OCI-M1 (cell line): Measurements from ENCODE around the gene RPL29.

Source experiments
- DNase-seq: peaks from one replicate; lab custom pipeline; 2025; lab: John Stamatoyannopoulos, UW

The RPL29 gene

DNA sequence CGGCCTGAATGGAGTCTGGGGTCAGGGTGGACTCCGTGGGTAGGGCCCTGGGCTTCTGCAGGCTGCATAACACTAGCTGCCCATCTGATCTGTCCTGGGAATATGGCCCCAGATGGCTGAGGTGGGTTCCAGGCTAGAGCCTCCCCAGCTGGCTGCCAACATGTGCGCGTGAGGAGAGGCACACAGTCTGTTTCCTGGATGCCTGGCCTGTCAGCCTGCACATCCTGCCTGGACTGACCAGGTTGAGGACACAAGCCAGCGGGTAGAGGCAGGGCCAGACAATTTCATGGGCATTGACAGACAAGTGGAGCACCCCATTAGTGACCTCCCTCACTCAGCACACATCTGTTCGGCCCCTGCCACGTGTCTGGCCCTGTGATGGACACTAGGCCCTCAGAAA lies 29.8 kb upstream of the RPL29 start:
- no peak for DNase-seq

GRCh38 chr3:52024765-52025452 lies 29.2 kb upstream of the RPL29 start:
- DNase-seq = no peak

DNA sequence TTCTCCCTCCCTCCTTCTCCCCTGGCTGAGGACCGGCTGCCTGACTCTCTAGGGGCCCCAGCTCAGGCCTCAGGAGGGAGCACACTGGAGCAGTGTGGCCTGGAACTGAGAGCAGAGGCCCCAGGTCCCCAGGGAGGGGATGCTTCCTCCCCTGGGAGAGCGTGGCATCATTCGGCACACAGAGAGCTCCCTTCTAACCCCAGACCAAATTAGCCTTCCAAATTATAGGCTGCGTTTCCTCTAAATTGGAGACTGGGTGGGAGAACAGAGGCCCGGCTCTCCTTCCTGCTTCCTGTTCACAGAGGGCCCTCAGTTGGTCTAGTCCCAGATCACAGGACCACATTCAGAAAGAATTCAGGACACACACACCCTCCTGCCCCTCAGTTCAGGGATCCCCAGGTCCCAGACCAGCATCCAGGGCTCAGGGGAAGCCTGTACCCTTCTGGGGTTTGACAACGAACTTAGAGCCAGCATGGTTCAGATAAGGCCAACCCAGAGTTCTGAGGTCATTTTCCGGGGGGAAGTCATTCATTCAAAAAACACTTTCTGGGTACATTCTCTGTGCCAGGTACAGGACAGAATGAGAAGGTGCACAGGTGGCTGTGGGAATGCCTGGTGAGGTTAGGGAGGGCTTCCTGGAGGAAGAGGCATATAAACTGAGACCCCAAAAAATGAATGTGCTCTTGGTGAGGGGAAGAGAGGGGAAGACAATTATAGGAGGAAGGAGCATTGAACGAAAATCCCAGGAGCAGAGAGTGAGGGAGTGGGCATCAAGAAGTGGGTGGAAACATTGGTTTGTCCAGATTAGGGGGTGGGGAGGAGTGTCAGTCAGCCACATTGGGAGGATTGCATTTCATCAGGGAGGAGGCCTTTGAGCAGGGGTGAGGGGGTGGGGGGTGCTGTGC lies 28.4 kb upstream of the RPL29 start:
- no peak for DNase-seq

DNA sequence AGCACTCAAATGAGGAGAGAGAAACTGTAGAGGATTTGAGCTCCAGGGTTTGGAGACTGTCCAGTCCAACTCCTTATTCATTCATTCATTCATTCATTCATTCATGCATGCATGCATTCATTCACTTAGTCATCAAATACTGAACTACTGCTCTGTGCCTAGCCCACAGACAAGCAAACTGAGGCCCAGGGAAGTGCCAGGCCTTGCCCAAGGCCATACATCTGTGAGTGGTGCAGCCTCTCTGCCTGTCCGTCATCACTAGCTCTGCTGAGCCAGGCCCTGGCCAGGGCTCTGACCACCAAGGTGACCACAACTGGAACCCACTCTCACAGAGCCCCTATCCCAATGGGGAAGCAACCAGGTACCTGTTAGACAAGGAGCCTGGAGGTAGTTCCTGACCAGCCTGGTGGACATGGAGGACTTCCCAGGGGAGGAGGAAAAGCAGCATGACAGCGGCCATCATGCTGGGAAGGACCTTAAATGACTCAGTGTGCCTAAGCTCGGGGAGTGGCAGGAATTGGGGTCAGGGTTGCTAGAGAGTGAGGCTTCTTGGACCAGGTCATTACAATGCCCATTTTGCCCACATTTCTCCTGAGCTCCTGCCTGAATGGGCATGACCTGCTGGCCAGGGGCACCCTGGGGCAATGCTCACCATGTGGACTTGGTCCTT lies 27.5 kb upstream of the RPL29 start:
- no peak for DNase-seq

- no peak for DNase-seq
These were observed 26.8 kb upstream of the RPL29 start for GRCh38 chr3:52022323-52023100.

DNA sequence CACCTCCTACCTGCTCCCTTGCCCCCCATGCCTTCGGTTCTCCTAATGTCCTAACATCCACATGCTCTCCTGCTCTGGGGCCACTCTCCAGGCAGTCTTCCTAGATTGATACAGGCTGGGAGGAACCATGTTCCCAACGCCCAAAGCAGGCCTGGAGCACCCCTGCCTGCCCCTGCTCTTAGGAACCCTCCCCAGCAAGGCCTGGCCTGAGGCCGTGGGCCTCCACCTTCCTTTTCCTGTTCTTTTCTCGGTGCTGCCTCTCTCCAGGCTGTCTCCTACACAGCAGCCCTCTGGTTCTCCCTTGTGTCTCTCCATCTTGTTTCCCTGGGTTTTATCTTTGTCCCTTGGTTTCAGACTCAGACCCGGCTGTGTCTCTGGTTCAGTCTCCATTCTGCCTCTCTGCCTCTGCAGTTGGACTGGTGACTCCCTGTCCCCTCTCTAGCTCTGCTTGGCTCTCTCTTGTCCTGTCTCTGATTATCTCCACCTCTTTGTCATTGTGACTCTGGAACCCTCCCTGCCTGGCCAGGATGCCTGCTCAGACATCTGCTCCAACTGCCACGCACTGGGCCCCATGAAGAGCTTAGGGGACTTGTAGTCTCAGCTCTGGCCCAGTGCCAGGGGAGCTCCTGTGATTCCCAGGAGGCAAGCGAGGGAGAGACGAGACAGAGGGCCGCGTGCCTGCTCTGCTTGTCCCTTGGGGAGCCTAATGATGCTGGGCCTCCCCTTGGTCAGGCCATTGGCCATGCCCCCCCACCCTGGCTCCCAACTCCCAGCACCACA lies 26.0 kb upstream of the RPL29 start:
- DNase-seq = no peak

GRCh38 chr3:52020796-52021195 lies 25.1 kb upstream of the RPL29 start:
- DNase-seq = no peak

GRCh38 chr3:52019352-52020080 lies 23.8 kb upstream of the RPL29 start:
- no peak for DNase-seq

- no peak for DNase-seq
These were observed 22.8 kb upstream of the RPL29 start for GRCh38 chr3:52018319-52019000.

DNA sequence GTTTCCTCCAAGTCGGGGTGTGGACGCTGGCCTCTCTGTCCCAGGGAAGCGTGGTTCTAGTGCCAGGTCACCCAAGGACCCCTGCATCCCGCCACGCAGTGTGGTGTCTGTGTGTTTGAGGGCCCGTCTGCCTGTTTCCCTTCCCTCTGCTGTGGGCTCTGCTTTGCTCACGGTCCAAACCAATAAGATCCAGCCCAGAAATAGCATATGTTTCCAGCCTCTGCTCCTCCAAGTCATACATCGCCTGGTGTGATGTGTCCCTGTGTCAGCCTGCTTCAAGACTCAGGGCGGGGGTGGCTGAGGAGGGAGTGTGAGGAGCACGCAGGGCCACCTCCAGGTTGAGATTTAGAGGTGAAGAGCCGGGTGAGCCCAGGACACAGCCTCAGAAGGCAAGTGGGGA lies 21.9 kb upstream of the RPL29 start:
- no peak for DNase-seq

- DNase-seq = no peak
These were observed 19.9 kb upstream of the RPL29 start for GRCh38 chr3:52015438-52016228.

DNA sequence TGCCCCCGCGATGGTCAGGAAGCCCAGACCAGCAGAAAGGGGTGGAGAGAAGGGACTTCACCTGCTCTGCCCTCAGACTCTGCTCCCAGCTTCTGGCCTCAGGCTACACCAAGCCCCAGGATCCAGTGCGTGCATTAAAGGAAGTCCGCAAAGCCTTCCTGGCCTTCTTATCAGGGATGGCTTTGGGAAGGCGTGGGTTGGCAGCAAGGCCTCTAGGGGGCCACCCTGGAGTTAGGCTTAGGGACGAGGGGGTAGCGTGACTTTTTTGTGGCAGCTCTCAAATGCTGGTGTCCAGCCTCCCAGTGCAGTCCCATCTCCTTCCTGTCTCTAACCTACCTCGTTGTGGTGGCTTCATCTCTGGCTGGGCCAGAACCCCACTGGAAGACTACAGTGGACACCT lies 18.9 kb upstream of the RPL29 start:
- DNase-seq = no peak

DNA sequence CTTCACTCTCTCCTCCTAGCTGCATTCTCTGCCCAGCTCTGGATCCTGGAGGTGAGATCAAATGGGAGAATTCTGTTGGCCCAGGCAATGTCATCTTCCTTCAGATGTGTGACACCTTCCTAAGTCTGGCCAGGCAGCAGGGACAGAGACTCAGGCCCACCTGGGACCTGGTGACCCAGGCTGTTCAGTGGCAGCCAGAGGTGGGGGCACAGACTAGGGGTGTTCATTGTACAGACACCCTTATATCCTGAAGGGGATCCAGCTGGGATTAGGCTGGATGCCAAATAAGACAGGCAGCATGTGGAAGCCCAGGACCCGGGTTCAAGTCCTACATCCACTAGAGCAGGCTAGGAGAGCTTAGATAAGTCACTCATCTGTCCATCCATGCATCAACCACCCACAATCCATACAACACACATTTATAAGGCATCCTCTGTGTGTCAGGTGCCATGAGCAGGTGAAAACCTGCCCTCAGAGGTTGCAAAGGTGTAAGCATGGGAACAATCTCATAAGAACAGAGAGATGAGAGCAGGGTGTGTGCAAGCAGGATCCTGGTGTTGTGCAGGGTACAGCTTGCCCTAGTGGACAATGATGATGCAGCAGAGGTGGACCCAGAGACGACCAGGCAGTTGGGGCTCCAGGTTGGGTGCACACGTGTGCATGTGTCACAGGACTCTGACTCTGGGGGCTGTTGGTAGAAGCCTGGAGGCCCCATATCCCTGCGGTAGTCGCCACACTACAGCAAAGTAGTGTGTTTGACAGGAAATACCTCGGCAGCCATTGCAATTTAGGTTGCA lies 18.3 kb upstream of the RPL29 start:
- DNase-seq = no peak

GRCh38 chr3:52012699-52013098 lies 17.0 kb upstream of the RPL29 start:
- DNase-seq = no peak

DNA sequence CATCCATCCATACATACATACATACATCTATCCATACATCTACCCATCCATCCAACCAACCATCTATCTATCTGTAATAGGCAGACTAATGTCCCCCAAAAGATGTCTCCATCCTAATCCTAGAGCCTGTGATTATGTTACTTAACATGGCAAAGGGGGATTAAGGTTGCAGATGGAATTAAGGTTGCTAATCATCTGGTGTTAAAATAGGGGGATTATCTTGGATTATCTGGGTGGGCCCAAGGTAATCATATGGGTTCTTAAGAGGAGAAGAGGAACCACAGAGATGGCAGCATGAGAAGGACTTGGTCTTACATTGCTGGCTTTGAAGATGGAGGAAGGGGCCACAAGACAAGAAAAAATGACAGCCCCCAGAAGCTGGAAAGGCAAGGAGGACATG lies 14.7 kb upstream of the RPL29 start:
- no peak for DNase-seq

- no peak for DNase-seq
These were observed 11.6 kb upstream of the RPL29 start for GRCh38 chr3:52007291-52007690.

GRCh38 chr3:52006820-52007133 lies 11.1 kb upstream of the RPL29 start:
- no peak for DNase-seq

GRCh38 chr3:52006017-52006819 lies 10.5 kb upstream of the RPL29 start:
- DNase-seq = peak; percentile 12
